ENCODE data around the gene SPTBN1. TPM values are rescaled to one million over a fixed set of nuclear protein-coding genes. Genes with fewer than 3 reads are reported as not detected.

SPTBN1 gene
- total and polyA plus RNA-seq, 2 experiments from 2014 or later, result 58.1 to 204 TPM

GRCh38 chr2:54520687-54521086 is 64.6 kb downstream of the SPTBN1 start (continued):
- TF ChIP-seq ZNF462 (CRISPR knock-in tag; IDR thresholded peaks at IDR 0.05), result no peak
- no peak for TF ChIP-seq JUNB (IDR thresholded peaks at IDR 0.05; ENCODE audit: unreplicated experiment)
- TF ChIP-seq ZNF331 (CRISPR knock-in tag; IDR thresholded peaks at IDR 0.05; ENCODE audit: low read depth), result no peak
- TF ChIP-seq NANOG (IDR thresholded peaks at IDR 0.05; ENCODE audit: borderline replicate concordance), result no peak
- TF ChIP-seq POLR2AphosphoS5 (IDR thresholded peaks at IDR 0.05; ENCODE audit: low read depth), result no peak
- TF ChIP-seq CREB1 (CRISPR knock-in tag; IDR thresholded peaks at IDR 0.05; ENCODE audit: low read depth), result no peak
- no peak for TF ChIP-seq ETS1 (IDR thresholded peaks at IDR 0.05)
- no peak for TF ChIP-seq ZNF114 (CRISPR knock-in tag; IDR thresholded peaks at IDR 0.05)

GRCh38 chr2:54522624-54523281 is 66.6 kb downstream of the SPTBN1 start:
- Mint-ChIP-seq H3K4me1 (peaks cover 32% of the 10 kb centered on the region), H3K36me3 (ENCODE audit: low read depth) (peaks cover 10% of the 10 kb centered on the region; the same call in 2 of the 3 replicates), H3K4me3 (no peak overlapping the region), H3K27me3 (ENCODE audit: insufficient read depth, low read depth, poor library complexity) (no peaks in the 10 kb centered on the region), H3K9me3 (no peaks in the 10 kb centered on the region), H3K27ac (no peak overlapping the region)
- Histone ChIP-seq H3K27me3 (ENCODE audit: insufficient read depth) (no peaks in the 10 kb centered on the region), H3K79me2 (replicated peaks; ENCODE audit: insufficient read depth) (peaks cover 20% of the 10 kb centered on the region; the same call in 1 of the 2 replicates), H2AFZ (no peak overlapping the region), H3K27ac (ENCODE audit: low read depth) (no peak overlapping the region), H3K4me3 (no peak overlapping the region), H4K20me1 (replicated peaks; ENCODE audit: insufficient read depth) (no peaks in the 10 kb centered on the region; the same call in 1 of the 2 replicates), H3K4me1 (ENCODE audit: insufficient read depth) (peaks cover 20% of the 10 kb centered on the region), H3K36me3 (ENCODE audit: insufficient read depth) (no peaks in the 10 kb centered on the region), H3K9me2 (ENCODE audit: insufficient read depth) (no peaks in the 10 kb centered on the region), H3K4me2 (no peak overlapping the region), H3F3A (replicated peaks; ENCODE audit: low read depth) (no peaks in the 10 kb centered on the region)
- ATAC-seq (peak; percentile 97), DNase-seq (ENCODE audit: low spot score) (peak; percentile 94)
- TF ChIP-seq POLR2AphosphoS5 (IDR thresholded peaks at IDR 0.05; ENCODE audit: low read depth), result no peak
- TF ChIP-seq CTCF (conservative IDR thresholded peaks at IDR 0.05; ENCODE audit: low read depth in 2 of 2), result peak; percentile 76 to 81

Data from GM23338 (cell line).